Panc1 (cell line): ENCODE measurements around the gene G2E3. TPM values are rescaled to one million over a fixed set of nuclear protein-coding genes. Genes with fewer than 3 reads are reported as not detected.

Experiments
- ATAC-seq: fragments of 200-7000 bp; cut with Tn5 transposase; 2 replicates; pipeline ENCODE4 v1.9.1; 2020; ENCODE audit warnings: mild to moderate bottlenecking, moderate library complexity
- BruUV-seq: library from RNA; stranded (reverse); fragments of 400-500 nt; replicated peaks from 2 replicates; lab custom pipeline; 2021; lab: Mats Ljungman, UMichigan
- CTCF ChIA-PET: fragments of 300-600 bp; sonication (Branson Sonifier 250); formaldehyde crosslinking; loops from one replicate; lab custom pipeline; 2022; ENCODE audit warnings: antibody characterized with exemption; lab: Charles Lee
- POLR2A ChIA-PET: fragments of 300-600 bp; sonication (Branson Sonifier 250); formaldehyde crosslinking; loops from one replicate; lab custom pipeline; 2022; ENCODE audit warnings: antibody characterized with exemption; lab: Charles Lee
- DNase-seq: peaks from one replicate; pipeline ENCODE4 v3.0.0-alpha.2; 2010; ENCODE audit warnings: low read depth, low spot score
- H3K27ac ChIP-seq: 2 replicates; pipeline ENCODE4 v1.5.1; 2011; ENCODE audit warnings: mild to moderate bottlenecking, low read length, inconsistent platforms
- H3K27me3 ChIP-seq: fragments of 200-500 bp; sonication (Bioruptor generic); 2 replicates; pipeline ENCODE4 v1.6.0; 2014; ENCODE audit warnings: low read length, inconsistent platforms; ENCODE audit not compliant: control insufficient read depth, insufficient read depth
- H3K36me3 ChIP-seq: fragments of 200-500 bp; sonication (Bioruptor generic); 2 replicates; pipeline ENCODE4 v1.5.1; 2014; ENCODE audit warnings: inconsistent platforms, mild to moderate bottlenecking, low read length, moderate library complexity; ENCODE audit not compliant: control insufficient read depth, insufficient read depth
- H3K4me1 ChIP-seq: 2 replicates; pipeline ENCODE4 v1.5.1; 2011; ENCODE audit warnings: inconsistent platforms, mild to moderate bottlenecking, low read length, moderate library complexity; ENCODE audit not compliant: control insufficient read depth, insufficient read depth
- H3K4me3 ChIP-seq, 2 experiments: 2 replicates each; pipeline ENCODE4 v1.5.1; 2011 to 2012; ENCODE audit warnings: low read depth in 2 of 2, low read length in 2 of 2, mild to moderate bottlenecking in 2 of 2, inconsistent platforms in 1 of 2, moderate library complexity in 1 of 2
- H3K9me3 ChIP-seq: fragments of 200-500 bp; sonication (Bioruptor generic); 2 replicates; pipeline ENCODE4 v1.5.1; 2014; ENCODE audit warnings: low read depth, mild to moderate bottlenecking, inconsistent platforms, low read length, moderate library complexity; ENCODE audit not compliant: control insufficient read depth, insufficient read depth
- CTCF ChIP-seq: fragments of 450-650 bp; IDR thresholded peaks from 2 replicates; pipeline ENCODE4 v1.5.1; 2017; ENCODE audit warnings: mild to moderate bottlenecking
- POLR2AphosphoS5 ChIP-seq: IDR thresholded peaks from 2 replicates; pipeline ENCODE4 v1.6.1; 2012; ENCODE audit warnings: mild to moderate bottlenecking, low read depth, low read length, moderate library complexity
- REST ChIP-seq, 2 experiments: IDR thresholded peaks; 2 replicates each; pipeline ENCODE4 v1.6.1; 2011 to 2012; ENCODE audit warnings: low read depth in 2 of 2, control low read depth in 1 of 2, low read length in 1 of 2, mild to moderate bottlenecking in 1 of 2, moderate library complexity in 1 of 2; ENCODE audit not compliant: insufficient read depth in 1 of 2
- SIN3A ChIP-seq: IDR thresholded peaks from 2 replicates; pipeline ENCODE4 v1.6.1; 2012; ENCODE audit warnings: low read depth, mild to moderate bottlenecking, low read length, moderate library complexity, borderline replicate concordance; ENCODE audit not compliant: insufficient read depth
- TCF7L2 ChIP-seq: IDR thresholded peaks from 2 replicates; pipeline ENCODE4 v1.6.1; 2011; ENCODE audit warnings: mild to moderate bottlenecking, low read depth, low read length, inconsistent platforms
- in situ Hi-C: cut with HindIII; loops from 2 replicates; pipeline ENCODE4 v1.10.0; 2016; ENCODE audit warnings: low sequenced_read_pairs, low pct_unique_long_range_greater_than_20kb
- intact Hi-C: fragments of 100-400 bp; cut with micrococcal nuclease; formaldehyde crosslinking; loops from one replicate; pipeline ENCODE4 v1.10.0; 2022; ENCODE audit not compliant: unreplicated experiment
- total RNA-seq: library from RNA; stranded (reverse); gene quantifications from one replicate; pipeline ENCODE4 v1.2.1, GENCODE V29; 2021; ENCODE audit not compliant: unreplicated experiment

The G2E3 gene
- total RNA-seq, 1 experiment from 2014 or later: 27.5 TPM

- BruUV-seq: no TSS peak
Measured at GRCh38 chr14:30656190-30656632, 97.3 kb downstream of the G2E3 start.

GRCh38 chr14:30657050-30657449, 98.1 kb downstream of the G2E3 start:
- BruUV-seq: no TSS peak
- peaks cover 10% of the 10 kb centered on the region; the same call in 1 of the 2 replicates for H3K36me3 ChIP-seq

More at GRCh38 chr14:30656190-30656632, 97.3 kb downstream of the G2E3 start:
- intact Hi-C loops: no loop called here
- Histone ChIP-seq H3K36me3 (peaks cover 10% of the 10 kb centered on the region; the same call in 1 of the 2 replicates), H3K4me3 (no peak overlapping the region), H3K27ac (no peak overlapping the region), H3K27me3 (no peaks in the 10 kb centered on the region), H3K4me1 (no peaks in the 10 kb centered on the region), H3K9me3 (no peaks in the 10 kb centered on the region)
- CTCF ChIA-PET: no interaction called here
- POLR2A ChIA-PET: no interaction called here
- ATAC-seq (no peak), DNase-seq (peak; percentile 15)
- TF ChIP-seq TCF7L2 (no peak), CTCF (peak; percentile 79)
- in situ Hi-C loops: no loop called here

More at GRCh38 chr14:30657050-30657449, 98.1 kb downstream of the G2E3 start:
- ATAC-seq (no peak), DNase-seq (no peak)
- no peak overlapping the region for H3K4me3 ChIP-seq
- H3K27ac ChIP-seq: no peak overlapping the region
- TF ChIP-seq SIN3A (no peak), CTCF (no peak), TCF7L2 (no peak), POLR2AphosphoS5 (no peak), REST (IDR thresholded peaks at IDR 0.05; ENCODE audit: insufficient read depth in 1 of 2, low read depth in 2 of 2, low read length in 1 of 2) (no peak)
- ChIA-PET CTCF (no interaction called here), POLR2A (no interaction called here)
- intact Hi-C loops (no loop called here), in situ Hi-C loops (no loop called here)
- no peaks in the 10 kb centered on the region for H3K27me3 ChIP-seq
- no peaks in the 10 kb centered on the region for H3K4me1 ChIP-seq
- H3K9me3 ChIP-seq: no peaks in the 10 kb centered on the region
